ENCODE data around the gene NAT8L.
A peak's percentile ranks its signal among the peaks of the same experiment; 100 is the strongest.
"Not testable (repeated sequence)": the region's sequence is repeated elsewhere in the genome, so short reads cannot be mapped to it uniquely, and the experiment has no call there.

NAT8L gene, protein sequence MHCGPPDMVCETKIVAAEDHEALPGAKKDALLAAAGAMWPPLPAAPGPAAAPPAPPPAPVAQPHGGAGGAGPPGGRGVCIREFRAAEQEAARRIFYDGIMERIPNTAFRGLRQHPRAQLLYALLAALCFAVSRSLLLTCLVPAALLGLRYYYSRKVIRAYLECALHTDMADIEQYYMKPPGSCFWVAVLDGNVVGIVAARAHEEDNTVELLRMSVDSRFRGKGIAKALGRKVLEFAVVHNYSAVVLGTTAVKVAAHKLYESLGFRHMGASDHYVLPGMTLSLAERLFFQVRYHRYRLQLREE

DNA sequence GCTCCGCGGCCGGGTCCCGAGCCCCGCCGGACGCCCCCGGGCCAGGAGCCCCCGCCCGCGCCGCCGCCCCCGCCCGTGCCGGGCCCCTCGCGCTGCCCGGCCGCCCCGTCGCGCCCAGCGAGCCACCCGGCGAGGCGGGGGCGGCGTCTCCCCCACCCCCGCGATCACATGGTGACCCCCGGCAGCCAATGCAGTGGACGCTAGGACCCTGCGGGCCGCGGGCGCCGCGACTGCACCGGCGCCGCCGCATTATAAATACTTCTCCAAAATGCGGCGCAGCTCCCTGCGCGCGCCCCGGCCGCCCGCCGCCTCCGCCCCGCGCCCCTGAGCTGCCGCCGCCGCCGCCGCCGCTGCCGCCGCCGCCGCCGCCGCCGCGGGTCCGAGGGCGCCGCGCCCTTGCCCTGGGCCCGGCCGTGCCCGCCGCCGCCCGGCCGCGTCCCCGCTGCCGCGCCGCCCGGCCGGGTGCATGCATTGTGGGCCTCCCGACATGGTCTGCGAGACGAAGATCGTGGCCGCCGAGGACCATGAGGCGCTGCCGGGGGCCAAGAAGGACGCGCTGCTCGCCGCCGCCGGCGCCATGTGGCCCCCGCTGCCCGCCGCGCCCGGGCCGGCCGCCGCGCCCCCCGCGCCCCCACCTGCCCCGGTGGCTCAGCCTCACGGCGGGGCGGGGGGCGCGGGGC is at the start of gene NAT8L:
NAT8L (plus strand) TSS at position 282 of the 680 bp plus-strand sequence; CDS start at position 467, 185 bp downstream.
- ATAC-seq, result peak in 1 of 2 donors; percentile 25

DNA sequence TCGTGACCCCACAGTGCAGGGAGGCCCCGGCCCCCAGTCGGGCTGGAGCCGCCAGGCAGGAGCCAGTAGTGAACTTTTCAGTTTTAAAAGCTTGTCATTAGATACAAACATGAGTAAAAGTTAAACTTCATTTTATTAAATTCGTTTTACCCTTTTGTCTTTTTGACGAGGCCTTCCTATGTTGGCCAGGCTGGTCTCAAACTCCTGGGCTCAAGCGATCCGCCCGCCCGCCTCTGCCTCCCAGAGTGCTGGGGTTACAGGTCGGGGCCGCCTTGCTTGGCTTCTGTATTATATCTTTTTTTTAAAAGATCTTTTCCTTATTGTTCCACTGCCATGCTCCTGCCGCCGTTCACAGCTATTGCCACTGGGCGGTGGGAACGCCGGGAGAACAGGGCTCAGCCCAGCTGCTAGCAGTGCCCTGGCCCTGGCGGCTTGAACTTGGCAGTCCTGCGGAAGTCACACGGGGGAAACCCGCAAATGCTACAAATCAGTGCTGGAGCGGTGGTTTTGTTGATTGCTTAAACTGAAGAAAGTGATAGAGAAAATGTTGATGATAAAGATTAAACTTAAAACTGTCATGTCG is 49.4 kb upstream of the NAT8L start:
- peak; percentile 31 to 39 for ATAC-seq

GRCh38 chr4:2011583-2011982 is 47.5 kb upstream of the NAT8L start:
- ATAC-seq, result no peak

- no peak for ATAC-seq
Measured at GRCh38 chr4:2015008-2015407, 44.1 kb upstream of the NAT8L start.

DNA sequence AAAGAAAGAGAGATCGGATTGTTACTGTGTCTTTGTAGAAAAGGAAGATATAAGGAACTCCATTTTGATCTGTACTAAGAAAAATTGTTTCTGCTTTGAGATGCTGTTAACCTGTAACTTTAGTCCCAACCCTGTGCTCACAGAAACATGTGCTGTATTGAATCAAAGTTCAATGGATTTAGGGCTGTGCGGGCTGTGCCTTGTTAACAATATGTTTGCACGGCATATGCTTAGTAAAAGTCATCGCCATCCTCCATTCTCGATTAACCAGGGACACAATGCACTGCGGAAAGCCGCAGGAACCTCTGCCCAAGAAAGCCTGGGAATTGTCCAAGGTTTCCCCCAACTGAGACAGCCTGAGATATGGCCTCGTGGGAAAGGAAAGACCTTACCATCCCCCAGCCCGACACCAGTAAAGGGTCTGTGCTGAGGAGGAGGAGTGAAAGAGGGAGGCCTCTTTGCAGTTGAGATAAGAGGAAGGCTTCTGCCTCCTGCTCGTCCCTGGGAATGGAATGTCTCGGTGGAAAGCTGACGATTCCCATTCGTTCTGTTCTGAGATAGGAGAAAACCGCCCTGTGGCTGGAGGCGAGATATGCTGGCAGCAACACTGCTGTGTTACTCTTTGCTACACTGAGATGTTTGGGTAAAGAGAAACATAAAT is 37.6 kb upstream of the NAT8L start:
- not testable (repeated sequence) for ATAC-seq

GRCh38 chr4:2024683-2025082 is 34.4 kb upstream of the NAT8L start:
- no peak for ATAC-seq

GRCh38 chr4:2025817-2026216 is 33.3 kb upstream of the NAT8L start:
- ATAC-seq, result no peak

- ATAC-seq, result not testable (repeated sequence)
Measured at GRCh38 chr4:2027120-2027519, 32.0 kb upstream of the NAT8L start.

DNA sequence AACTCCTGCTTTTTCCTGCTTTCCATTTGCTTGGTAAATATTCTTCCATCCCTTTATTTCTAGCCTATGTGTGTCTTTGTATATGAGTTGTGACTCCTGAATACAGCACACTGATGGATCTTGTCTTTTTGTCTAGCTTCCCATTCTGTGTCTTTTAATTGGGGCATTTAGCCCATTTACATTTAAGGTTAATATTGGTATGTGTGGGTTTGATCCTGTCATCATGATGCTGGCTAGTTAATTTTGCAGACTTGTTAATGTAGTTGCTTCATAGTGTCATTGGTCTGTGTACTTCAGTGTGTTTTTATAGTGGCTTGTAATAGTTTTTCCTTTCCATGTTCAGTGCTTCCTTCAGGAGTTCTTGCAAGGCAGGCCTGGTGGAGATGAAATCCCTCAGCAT is 28.0 kb upstream of the NAT8L start:
- not testable (repeated sequence) for ATAC-seq

GRCh38 chr4:2036327-2036726 is 22.8 kb upstream of the NAT8L start:
- ATAC-seq, result no peak

GRCh38 chr4:2036866-2037265 is 22.3 kb upstream of the NAT8L start:
- ATAC-seq, result no peak

- ATAC-seq, result no peak
Measured at GRCh38 chr4:2040391-2041238, 18.5 kb upstream of the NAT8L start.

GRCh38 chr4:2041239-2042130 is 17.6 kb upstream of the NAT8L start:
- ATAC-seq, result peak; percentile 80 to 82

GRCh38 chr4:2042204-2042946 is 16.8 kb upstream of the NAT8L start:
- ATAC-seq, result peak; percentile 33 to 58

- no peak for ATAC-seq
Measured at GRCh38 chr4:2042947-2043395, 16.2 kb upstream of the NAT8L start.

- no peak for ATAC-seq
Measured at GRCh38 chr4:2043396-2044118, 15.6 kb upstream of the NAT8L start.

DNA sequence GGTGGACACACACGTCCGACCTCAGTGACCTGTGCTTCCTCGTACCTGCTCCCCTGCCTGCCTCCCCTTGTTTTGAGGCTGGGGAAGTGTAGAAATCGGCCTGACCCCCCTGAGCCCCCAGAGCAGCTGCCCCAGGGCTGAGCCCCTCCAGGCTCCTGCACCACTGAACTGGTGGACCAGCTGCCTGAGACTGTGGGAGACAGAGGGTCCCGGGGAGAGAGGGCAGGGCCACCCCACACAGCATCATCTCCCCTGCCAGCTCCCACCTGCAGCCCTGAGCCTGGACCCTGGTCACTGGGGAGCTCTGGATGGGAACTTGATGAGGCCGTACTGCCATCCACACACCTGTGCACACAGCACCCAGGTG is 15.0 kb upstream of the NAT8L start:
- no peak for ATAC-seq

- no peak for ATAC-seq
Measured at GRCh38 chr4:2044542-2045517, 14.3 kb upstream of the NAT8L start.

GRCh38 chr4:2045518-2045951 is 13.6 kb upstream of the NAT8L start:
- no peak for ATAC-seq
